Glutamatergic neuron (in vitro differentiated cells): ENCODE data around the gene FOSB. TPM values are rescaled to one million over a fixed set of nuclear protein-coding genes. Genes with fewer than 3 reads are reported as not detected.

Experiments used
- DNase-seq: peaks from one replicate; pipeline ENCODE4 v3.0.0; 2022
- H3K27ac Mint-ChIP-seq: one replicate; pipeline ENCODE4 v1.8.0; 2020; ENCODE audit warnings: mild to moderate bottlenecking, mixed read lengths, inconsistent platforms; ENCODE audit not compliant: unreplicated experiment
- H3K27me3 Mint-ChIP-seq: one replicate; pipeline ENCODE4 v1.8.0; 2020; ENCODE audit warnings: mild to moderate bottlenecking, moderate library complexity, mixed read lengths, inconsistent platforms; ENCODE audit not compliant: unreplicated experiment
- H3K36me3 Mint-ChIP-seq: one replicate; pipeline ENCODE4 v1.8.0; 2020; ENCODE audit warnings: mild to moderate bottlenecking, mixed read lengths, inconsistent platforms; ENCODE audit not compliant: unreplicated experiment
- H3K4me1 Mint-ChIP-seq: one replicate; pipeline ENCODE4 v1.8.0; 2020; ENCODE audit warnings: mild to moderate bottlenecking, low read depth, mixed read lengths, inconsistent platforms; ENCODE audit not compliant: unreplicated experiment
- H3K4me3 Mint-ChIP-seq: one replicate; pipeline ENCODE4 v1.8.0; 2020; ENCODE audit warnings: mild to moderate bottlenecking, mixed read lengths, inconsistent platforms; ENCODE audit not compliant: unreplicated experiment
- H3K9me3 Mint-ChIP-seq: one replicate; pipeline ENCODE4 v1.8.0; 2020; ENCODE audit warnings: mild to moderate bottlenecking, moderate library complexity, mixed read lengths, inconsistent platforms; ENCODE audit not compliant: unreplicated experiment
- CTCF ChIP-seq: fragments of 200-600 bp; sonication (generic); IDR thresholded peaks from one replicate; pipeline ENCODE4 v1.5.0; 2021; ENCODE audit not compliant: partially characterized antibody, unreplicated experiment
- total RNA-seq: library from RNA; stranded (reverse); fragmentation: NEBNext Ultra II Directional; extraction: Animal tissue kit (Norgen Biotek cat#: 25700); gene quantifications from one replicate; pipeline ENCODE4 v1.2.1, GENCODE V29; 2021; ENCODE audit not compliant: unreplicated experiment

The FOSB gene
- total RNA-seq, 1 donor from 2014 or later, result not detected

DNA sequence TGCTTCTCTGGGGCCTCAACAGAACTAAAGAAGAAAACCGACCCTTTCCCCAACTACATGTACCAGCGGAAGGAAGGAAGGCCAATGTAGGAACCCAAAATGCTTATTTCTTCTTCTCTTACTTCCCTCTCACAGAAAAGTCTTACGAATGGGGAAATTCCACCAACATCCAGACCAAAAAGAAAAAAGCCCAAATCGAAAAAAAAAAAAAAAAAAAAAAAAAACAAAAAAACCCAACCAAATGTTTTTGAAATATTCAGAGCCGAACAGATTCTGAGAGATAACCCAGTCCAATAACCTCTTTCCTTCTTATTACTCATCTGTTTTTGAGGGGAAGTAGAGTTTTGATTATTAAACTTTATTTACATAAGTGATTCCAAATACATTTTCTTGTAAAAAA lies 34.3 kb downstream of the FOSB start:
- no peak overlapping the region for H3K4me3 Mint-ChIP-seq
- DNase-seq, result no peak

DNA sequence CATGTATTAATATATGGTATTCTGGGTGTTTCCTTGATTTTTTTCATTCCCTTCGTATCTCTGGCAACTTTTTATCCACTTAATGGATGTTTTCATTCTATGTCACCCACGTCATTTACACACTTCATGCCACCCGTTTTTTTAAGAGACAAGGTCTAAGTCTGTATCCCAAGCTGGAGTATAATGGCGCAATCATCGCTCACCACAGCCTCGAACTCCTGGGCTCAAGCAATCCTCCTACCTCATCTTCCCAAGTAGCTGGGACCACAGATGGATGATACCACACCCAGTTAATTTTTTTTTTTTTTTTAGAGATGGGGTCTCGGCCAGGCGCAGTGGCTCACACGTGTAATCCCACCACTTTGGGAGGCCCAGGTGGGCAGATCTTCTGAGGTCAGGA lies 36.1 kb downstream of the FOSB start:
- H3K4me3 Mint-ChIP-seq, result peak overlapping the region; percentile 1
- no peaks in the 10 kb centered on the region for H3K36me3 Mint-ChIP-seq
- peaks cover 5% of the 10 kb centered on the region for H3K4me1 Mint-ChIP-seq
- H3K9me3 Mint-ChIP-seq, result peaks cover 4% of the 10 kb centered on the region
- no peak overlapping the region for H3K27ac Mint-ChIP-seq
- no peak for DNase-seq
- H3K27me3 Mint-ChIP-seq, result peaks cover 9% of the 10 kb centered on the region
- no peak for TF ChIP-seq CTCF

More for the DNA sequence above, 34.3 kb downstream of the FOSB start:
- Mint-ChIP-seq H3K27ac (no peak overlapping the region), H3K9me3 (peaks cover 8% of the 10 kb centered on the region), H3K27me3 (peaks cover 14% of the 10 kb centered on the region), H3K36me3 (no peaks in the 10 kb centered on the region), H3K4me1 (peaks cover 5% of the 10 kb centered on the region)
- no peak for TF ChIP-seq CTCF

GRCh38 chr19:45505151-45505995 lies 37.6 kb downstream of the FOSB start:
- peaks cover 8% of the 10 kb centered on the region for H3K27me3 Mint-ChIP-seq
- TF ChIP-seq CTCF, result no peak
- peaks cover 4% of the 10 kb centered on the region for H3K9me3 Mint-ChIP-seq
- H3K36me3 Mint-ChIP-seq, result no peaks in the 10 kb centered on the region
- no peak overlapping the region for H3K27ac Mint-ChIP-seq
- no peak for DNase-seq
- peak overlapping the region; percentile 59 for H3K4me3 Mint-ChIP-seq
- H3K4me1 Mint-ChIP-seq, result no peaks in the 10 kb centered on the region

DNA sequence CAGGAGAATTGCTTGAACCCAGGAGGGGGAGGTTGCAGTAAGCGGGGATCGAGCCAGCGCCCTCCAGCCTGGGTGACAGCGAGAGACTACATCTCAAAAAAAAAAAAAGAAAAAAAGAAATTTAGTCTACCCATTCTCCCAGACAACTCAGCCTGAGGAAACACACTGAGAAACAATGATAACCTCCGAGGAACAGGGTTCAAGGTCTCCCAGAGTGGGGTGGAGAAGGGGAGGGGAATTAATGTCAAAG lies 38.1 kb downstream of the FOSB start:
- Mint-ChIP-seq H3K9me3 (peaks cover 4% of the 10 kb centered on the region), H3K4me1 (no peaks in the 10 kb centered on the region), H3K4me3 (peak overlapping the region; percentile 59), H3K36me3 (no peaks in the 10 kb centered on the region), H3K27me3 (peaks cover 8% of the 10 kb centered on the region), H3K27ac (no peak overlapping the region)
- DNase-seq, result no peak
- no peak for TF ChIP-seq CTCF

GRCh38 chr19:45506246-45506988 lies 38.6 kb downstream of the FOSB start:
- Mint-ChIP-seq H3K36me3 (no peaks in the 10 kb centered on the region), H3K4me3 (peak overlapping the region; percentile 96), H3K27ac (peak overlapping the region; percentile 88), H3K27me3 (peaks cover 8% of the 10 kb centered on the region), H3K4me1 (no peaks in the 10 kb centered on the region), H3K9me3 (peaks cover 4% of the 10 kb centered on the region)
- peak; percentile 96 for DNase-seq
- no peak for TF ChIP-seq CTCF
